ENCODE results near the gene SPATA32. TPM values are rescaled to one million over a fixed set of nuclear protein-coding genes. Genes with fewer than 3 reads are reported as not detected.

Gene SPATA32
- total RNA-seq, 1 donor: not detected

DNA sequence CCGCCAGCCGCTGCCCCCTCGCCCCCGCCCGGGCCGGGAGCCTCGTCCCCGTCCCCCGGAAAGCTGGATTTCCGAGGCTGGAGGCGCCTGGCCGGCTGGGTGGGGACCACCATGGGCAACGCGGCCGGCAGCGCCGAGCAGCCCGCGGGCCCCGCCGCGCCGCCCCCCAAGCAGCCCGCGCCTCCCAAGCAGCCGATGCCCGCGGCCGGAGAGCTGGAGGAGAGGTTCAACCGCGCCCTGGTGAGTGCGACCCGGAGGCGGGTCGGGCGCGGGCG is 39.9 kb downstream of the SPATA32 start:
- no peak for DNase-seq (ENCODE audit: low read depth)
- peak overlapping the region; percentile 61 for H3K4me3 ChIP-seq (ENCODE audit: low read depth, low read length)
- TF ChIP-seq, protein P1, sequence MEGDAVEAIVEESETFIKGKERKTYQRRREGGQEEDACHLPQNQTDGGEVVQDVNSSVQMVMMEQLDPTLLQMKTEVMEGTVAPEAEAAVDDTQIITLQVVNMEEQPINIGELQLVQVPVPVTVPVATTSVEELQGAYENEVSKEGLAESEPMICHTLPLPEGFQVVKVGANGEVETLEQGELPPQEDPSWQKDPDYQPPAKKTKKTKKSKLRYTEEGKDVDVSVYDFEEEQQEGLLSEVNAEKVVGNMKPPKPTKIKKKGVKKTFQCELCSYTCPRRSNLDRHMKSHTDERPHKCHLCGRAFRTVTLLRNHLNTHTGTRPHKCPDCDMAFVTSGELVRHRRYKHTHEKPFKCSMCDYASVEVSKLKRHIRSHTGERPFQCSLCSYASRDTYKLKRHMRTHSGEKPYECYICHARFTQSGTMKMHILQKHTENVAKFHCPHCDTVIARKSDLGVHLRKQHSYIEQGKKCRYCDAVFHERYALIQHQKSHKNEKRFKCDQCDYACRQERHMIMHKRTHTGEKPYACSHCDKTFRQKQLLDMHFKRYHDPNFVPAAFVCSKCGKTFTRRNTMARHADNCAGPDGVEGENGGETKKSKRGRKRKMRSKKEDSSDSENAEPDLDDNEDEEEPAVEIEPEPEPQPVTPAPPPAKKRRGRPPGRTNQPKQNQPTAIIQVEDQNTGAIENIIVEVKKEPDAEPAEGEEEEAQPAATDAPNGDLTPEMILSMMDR (IDR thresholded peaks at IDR 0.05; ENCODE audit: insufficient read depth, low read length): no peak

DNA sequence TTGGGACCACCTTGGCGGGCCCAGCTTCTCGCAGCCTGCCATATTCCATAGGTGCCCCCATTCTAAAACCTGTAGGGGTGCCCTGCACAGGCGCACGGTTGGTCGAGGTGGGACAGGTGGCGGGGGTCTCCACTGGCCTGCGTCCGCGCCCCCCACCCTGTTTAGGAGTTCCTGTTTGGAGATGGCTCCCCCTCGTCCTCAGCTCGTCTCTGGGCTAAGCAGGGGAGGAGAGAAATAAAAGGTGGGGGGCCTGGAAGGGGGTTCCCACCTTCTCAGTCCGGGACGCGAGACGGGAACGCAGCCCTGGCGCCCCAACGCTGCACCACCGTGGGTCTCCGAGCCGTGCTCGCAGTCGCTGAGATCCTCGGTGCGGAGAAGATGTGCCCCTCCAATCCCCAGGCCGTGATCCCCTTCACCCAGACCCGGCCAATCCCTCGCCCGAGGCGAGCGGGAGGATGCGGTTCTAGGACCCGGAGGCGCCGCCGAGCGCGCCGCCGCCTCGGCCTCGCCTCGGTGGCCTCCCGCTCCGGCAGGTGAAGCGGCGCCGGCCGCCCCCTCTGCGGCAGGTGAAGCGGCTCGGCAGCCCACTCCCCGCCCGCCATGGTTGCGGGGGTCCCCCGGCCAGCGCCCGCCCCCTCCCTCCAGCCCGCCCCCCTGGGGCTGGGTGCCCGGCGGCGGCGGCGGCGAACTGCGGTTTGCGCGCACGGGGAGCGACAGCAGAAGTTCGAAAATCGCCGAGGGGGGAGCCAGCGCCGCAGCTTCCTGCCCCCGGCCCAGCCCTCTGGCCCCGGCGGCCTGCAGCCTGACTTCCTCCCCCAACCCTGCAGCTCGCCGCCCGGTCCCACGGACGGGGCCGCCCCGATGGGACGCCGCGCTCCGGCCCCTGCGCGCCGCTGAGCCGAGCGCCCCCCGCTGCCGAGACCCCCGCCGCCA is 40.5 kb downstream of the SPATA32 start, which contains the start of gene FMNL1:
Gene FMNL1 (plus strand): TSS at position 805 of the 933 bp plus-strand sequence. CDS start 240 bp downstream, outside the sequence.
- DNase-seq (ENCODE audit: low read depth): no peak
- TF ChIP-seq, protein P1 (IDR thresholded peaks at IDR 0.05; ENCODE audit: insufficient read depth, low read length): no peak
- H3K4me3 ChIP-seq (ENCODE audit: low read depth, low read length): peak within 1 kb of the TSS; percentile 61

DNA sequence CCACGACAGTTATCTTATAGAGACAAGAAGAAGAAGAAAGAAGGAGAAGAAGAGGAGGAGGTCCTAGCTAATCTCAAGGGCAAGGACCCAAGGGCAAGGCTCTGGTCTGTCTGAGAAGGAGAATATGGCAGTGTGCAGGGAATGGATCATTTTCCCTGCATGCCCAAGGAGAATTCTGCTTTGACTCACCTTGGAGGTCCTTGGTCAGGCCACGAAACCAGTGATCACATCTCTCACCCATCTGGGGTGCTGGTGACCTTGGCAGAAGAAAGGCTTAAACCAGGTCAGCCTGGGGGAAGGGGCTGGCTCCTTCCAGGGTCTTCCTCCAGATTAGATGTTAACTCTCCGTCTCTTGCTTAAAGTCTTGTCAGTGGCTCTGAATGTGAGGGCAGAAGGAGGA is 41.8 kb downstream of the SPATA32 start:
- no peak for DNase-seq (ENCODE audit: low read depth)
- TF ChIP-seq, protein P1 (IDR thresholded peaks at IDR 0.05; ENCODE audit: insufficient read depth, low read length): no peak
- no peak overlapping the region for H3K4me3 ChIP-seq (ENCODE audit: low read depth, low read length)

DNA sequence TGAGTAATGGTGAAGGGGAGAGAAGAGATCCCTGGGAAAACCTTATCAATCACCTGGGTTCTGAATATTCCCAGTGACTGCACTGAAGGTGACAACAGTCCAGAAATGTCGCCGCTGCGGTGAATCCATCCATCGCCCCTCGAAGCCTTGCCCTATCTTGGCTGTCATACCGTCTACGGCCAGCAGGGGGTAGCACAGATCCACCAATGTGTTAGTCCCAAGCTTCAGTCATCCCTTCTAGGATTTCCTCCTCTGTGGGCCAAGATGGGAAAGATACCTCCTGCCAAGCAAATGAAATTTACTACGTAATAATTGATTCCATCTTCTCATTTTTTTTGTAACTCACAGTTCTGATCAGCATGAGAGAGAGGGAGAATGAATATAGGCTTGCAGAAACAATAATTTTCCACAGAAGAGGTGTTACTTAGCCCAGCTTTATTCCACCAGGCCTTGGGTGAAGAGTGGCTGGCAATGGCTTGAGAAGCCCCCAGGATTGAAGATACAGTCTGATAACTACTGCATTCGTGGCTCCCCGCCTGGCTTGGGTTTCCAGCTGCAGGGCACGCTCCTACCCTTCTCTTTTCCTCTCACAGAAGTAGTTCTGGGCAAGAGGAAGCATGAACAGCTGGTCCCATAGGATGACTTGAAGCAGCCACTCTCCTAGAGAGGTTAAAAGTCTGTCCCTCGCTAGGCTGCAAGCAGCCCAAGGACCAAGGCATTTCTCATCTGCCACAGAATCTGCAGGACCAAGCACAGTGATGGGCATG is 42.8 kb downstream of the SPATA32 start:
- peak; percentile 90 for DNase-seq (ENCODE audit: low read depth)

More for the DNA sequence above, 42.8 kb downstream of the SPATA32 start:
- TF ChIP-seq, protein P1 (IDR thresholded peaks at IDR 0.05; ENCODE audit: insufficient read depth, low read length): peak; percentile 92
- peak overlapping the region; percentile 25 for H3K4me3 ChIP-seq (ENCODE audit: low read depth, low read length)

Other genes starting within 250 kb of the SPATA32 start
- 22.2 and 31.3 TPM in 2 replicates for gene DCAKD, start 210.5 kb downstream of the SPATA32 start, total RNA-seq (ENCODE audit: low replicate concordance)
- gene NMT1, start 200.8 kb downstream of the SPATA32 start, total RNA-seq (ENCODE audit: low replicate concordance): 77.6 and 296 TPM in 2 replicates
- gene PLCD3, start 129.6 kb downstream of the SPATA32 start, total RNA-seq (ENCODE audit: low replicate concordance): 56.0 and 86.3 TPM in 2 replicates
- 5.9 and 7.4 TPM in 2 replicates for gene ACBD4, start 126.4 kb downstream of the SPATA32 start, total RNA-seq (ENCODE audit: low replicate concordance)
- gene HEXIM1, start 113.6 kb downstream of the SPATA32 start, total RNA-seq (ENCODE audit: low replicate concordance): 9.2 and 10.0 TPM in 2 replicates
- 6.1 and 37.7 TPM in 2 replicates for gene HEXIM2, start 100.2 kb downstream of the SPATA32 start, total RNA-seq (ENCODE audit: low replicate concordance)
- gene FMNL1, start 40.2 kb downstream of the SPATA32 start, total RNA-seq (ENCODE audit: low replicate concordance): 0.81 and 0.90 TPM in 2 replicates
- gene MAP3K14, start 54.9 kb upstream of the SPATA32 start, total RNA-seq (ENCODE audit: low replicate concordance): 1.6 and 3.3 TPM in 2 replicates
- 2.3 and 5.2 TPM in 2 replicates for gene ARHGAP27, start 170.8 kb upstream of the SPATA32 start, total RNA-seq (ENCODE audit: low replicate concordance)
- gene PLEKHM1, start 228.6 kb upstream of the SPATA32 start, total RNA-seq (ENCODE audit: low replicate concordance): 27.6 and 33.5 TPM in 2 replicates